ENCODE data around the gene UBL3. TPM values are rescaled to one million over a fixed set of nuclear protein-coding genes. Genes with fewer than 3 reads are reported as not detected.
A peak's percentile ranks its signal among the peaks of the same experiment; 100 is the strongest.

UBL3 gene
- polyA plus RNA-seq (2014; cell fraction: cytosol; rRNA removed): 8.7 and 11.0 TPM in 2 replicates
- polyA plus RNA-seq (2014; cell fraction: nucleus; rRNA removed): 6.1 and 7.5 TPM in 2 replicates

- DNase-seq (ENCODE audit: low spot score): peak; percentile 93
Observed at GRCh38 chr13:29850213-29850898, at the start of gene UBL3. UBL3 (minus strand) TSS chr13:29850617; CDS start chr13:29849538, 1,079 bp downstream.

GRCh38 chr13:29897102-29897501, 46.7 kb upstream of the UBL3 start:
- DNase-seq (ENCODE audit: low spot score): no peak

GRCh38 chr13:29893438-29893837, 43.0 kb upstream of the UBL3 start:
- no peak for DNase-seq (ENCODE audit: low spot score)

- no peak for DNase-seq (ENCODE audit: low spot score)
Observed at GRCh38 chr13:29892151-29892550, 41.7 kb upstream of the UBL3 start.

- DNase-seq (ENCODE audit: low spot score): no peak
Observed at GRCh38 chr13:29889111-29889510, 38.7 kb upstream of the UBL3 start.

- DNase-seq (ENCODE audit: low spot score): no peak
Observed at GRCh38 chr13:29888306-29888705, 37.9 kb upstream of the UBL3 start.

- DNase-seq (ENCODE audit: low spot score): no peak
Observed at GRCh38 chr13:29887686-29888085, 37.3 kb upstream of the UBL3 start.

GRCh38 chr13:29887030-29887557, 36.7 kb upstream of the UBL3 start:
- no peak for DNase-seq (ENCODE audit: low spot score)

GRCh38 chr13:29886446-29886845, 36.0 kb upstream of the UBL3 start:
- no peak for DNase-seq (ENCODE audit: low spot score)

GRCh38 chr13:29885989-29886388, 35.6 kb upstream of the UBL3 start:
- DNase-seq (ENCODE audit: low spot score): no peak

GRCh38 chr13:29884671-29885430, 34.4 kb upstream of the UBL3 start:
- DNase-seq (ENCODE audit: low spot score): no peak

- no peak for DNase-seq (ENCODE audit: low spot score)
Observed at GRCh38 chr13:29883941-29884518, 33.6 kb upstream of the UBL3 start.

GRCh38 chr13:29882076-29882475, 31.7 kb upstream of the UBL3 start:
- DNase-seq (ENCODE audit: low spot score): no peak

- no peak for DNase-seq (ENCODE audit: low spot score)
Observed at GRCh38 chr13:29878101-29878500, 27.7 kb upstream of the UBL3 start.

GRCh38 chr13:29877456-29878078, 27.1 kb upstream of the UBL3 start:
- no peak for DNase-seq (ENCODE audit: low spot score)

GRCh38 chr13:29875646-29876045, 25.2 kb upstream of the UBL3 start:
- DNase-seq (ENCODE audit: low spot score): no peak

GRCh38 chr13:29868581-29868980, 18.2 kb upstream of the UBL3 start:
- no peak for DNase-seq (ENCODE audit: low spot score)

- DNase-seq (ENCODE audit: low spot score): no peak
Observed at GRCh38 chr13:29865934-29866333, 15.5 kb upstream of the UBL3 start.

GRCh38 chr13:29861694-29862110, 11.3 kb upstream of the UBL3 start:
- DNase-seq (ENCODE audit: low spot score): no peak

- DNase-seq (ENCODE audit: low spot score): no peak
Observed at GRCh38 chr13:29859971-29860370, 9.6 kb upstream of the UBL3 start.

- no peak for DNase-seq (ENCODE audit: low spot score)
Observed at GRCh38 chr13:29858667-29859066, 8.2 kb upstream of the UBL3 start.

GRCh38 chr13:29858231-29858630, 7.8 kb upstream of the UBL3 start:
- no peak for DNase-seq (ENCODE audit: low spot score)

Data from SK-N-DZ (cell line).